Omental fat pad (tissue), 4 donors: ENCODE measurements around the gene NDUFB8. TPM values are rescaled to one million over a fixed set of nuclear protein-coding genes. Genes with fewer than 3 reads are reported as not detected.
A peak's percentile ranks its signal among the peaks of the same experiment; 100 is the strongest.

Source experiments
- ATAC-seq: fragments of 150-250 bp; one replicate; pipeline ENCODE4 v1.9.1; 2016; ENCODE audit warnings: mild to moderate bottlenecking, moderate library complexity; ENCODE audit not compliant: low FRiP score
- DNase-seq: peaks from one replicate; pipeline ENCODE4 v3.0.0-alpha.2; 2019; ENCODE audit warnings: low spot score
- CTCF ChIP-seq, 3 donors: fragments of 450-650 bp; IDR thresholded peaks; one replicate each; pipeline ENCODE4 v1.5.1; 2016 to 2017; ENCODE audit warnings: antibody characterized with exemption in 3 of 3, mild to moderate bottlenecking in 3 of 3, moderate library complexity in 2 of 3
- total RNA-seq, 4 donors: library from RNA; depleted of rRNA; stranded (reverse); fragments of >200 nt; gene quantifications; one replicate each; pipeline ENCODE4 v1.1.0, GENCODE V29; 2016

The NDUFB8 gene
- total RNA-seq, 4 donors from 2014 or later: 104 to 180 (median 125) TPM

- ATAC-seq: no peak
- DNase-seq: no peak
- TF ChIP-seq CTCF (IDR thresholded peaks at IDR 0.05): no peak
These were observed 15.3 kb upstream of the NDUFB8 start for GRCh38 chr10:100544950-100545349.

- TF ChIP-seq CTCF (IDR thresholded peaks at IDR 0.05): no peak
- ATAC-seq (no peak), DNase-seq (no peak)
These were observed 7.8 kb upstream of the NDUFB8 start for GRCh38 chr10:100537475-100537874.

- TF ChIP-seq CTCF (IDR thresholded peaks at IDR 0.05): peak in 1 of 3 donors; percentile 22
- ATAC-seq: peak; percentile 99
- peak; percentile 50 for DNase-seq
These were observed 6.2 kb upstream of the NDUFB8 start, which contains the start of gene HIF1AN for GRCh38 chr10:100535715-100536353. TSS of gene HIF1AN (plus strand) at chr10:100535943. CDS start at chr10:100535959, 16 bp downstream.

GRCh38 chr10:100535338-100535714 is 5.7 kb upstream of the NDUFB8 start:
- no peak for TF ChIP-seq CTCF (IDR thresholded peaks at IDR 0.05)
- ATAC-seq (no peak), DNase-seq (no peak)

- TF ChIP-seq CTCF (IDR thresholded peaks at IDR 0.05): no peak
- ATAC-seq: no peak
- DNase-seq: no peak
These were observed 5.1 kb upstream of the NDUFB8 start for GRCh38 chr10:100534726-100535125.

GRCh38 chr10:100531761-100532160 is 2.1 kb upstream of the NDUFB8 start:
- no peak for TF ChIP-seq CTCF (IDR thresholded peaks at IDR 0.05)
- no peak for ATAC-seq
- no peak for DNase-seq

- TF ChIP-seq CTCF (IDR thresholded peaks at IDR 0.05): no peak
- peak; percentile 19 for ATAC-seq
- DNase-seq: no peak
These were observed 673 bp downstream of the NDUFB8 start for GRCh38 chr10:100528921-100529474.
